Endodermal cell (in vitro differentiated cells): ENCODE results near the gene IDE. TPM values are rescaled to one million over a fixed set of nuclear protein-coding genes. Genes with fewer than 3 reads are reported as not detected.

Experiments used
- total RNA-seq, 2 donors: library from RNA; stranded (reverse); fragmentation: NEBNext Ultra II Directional in 1 of 2; extraction: Animal tissue kit (Norgen Biotek cat#: 25700) in 1 of 2; gene quantifications; 2 replicates in 1 of 2; 3 replicates in 1 of 2; pipeline ENCODE4 v1.2.1, GENCODE V29; 2021

The IDE gene
- total RNA-seq, 2 donors from 2014 or later = 56.3 to 63.3 TPM

Other genes with a start within 250 kb of the IDE start
- 10 to 100 TPM; 36.5 to 55.7 TPM for gene KIF11, start 19.0 kb upstream of the IDE start, total RNA-seq
- gene HHEX, start 115.9 kb upstream of the IDE start, total RNA-seq = 100 to 1,000 TPM in 1 of 2 donors, 10 to 100 TPM in 1; 96.5 to 113 TPM